22Rv1 (cell line): Measurements from ENCODE around the gene STAP2.
"Not testable (repeated sequence)": the region's sequence is repeated elsewhere in the genome, so short reads cannot be mapped to it uniquely, and the experiment has no call there.

ENCODE experiments used
- H3K27ac ChIP-seq: fragments of 450-650 bp; 2 replicates; pipeline ENCODE4 v1.5.1; 2017
- ZFX ChIP-seq: fragments of 450-650 bp; IDR thresholded peaks from 2 replicates; pipeline ENCODE4 v1.6.1; 2017; ENCODE audit warnings: antibody characterized with exemption, borderline replicate concordance
- TF ChIP-seq, protein P1 (sequence below): fragments of 450-650 bp; IDR thresholded peaks from 2 replicates; pipeline ENCODE4 v1.5.1; 2017; ENCODE audit warnings: mild to moderate bottlenecking

The STAP2 gene

DNA sequence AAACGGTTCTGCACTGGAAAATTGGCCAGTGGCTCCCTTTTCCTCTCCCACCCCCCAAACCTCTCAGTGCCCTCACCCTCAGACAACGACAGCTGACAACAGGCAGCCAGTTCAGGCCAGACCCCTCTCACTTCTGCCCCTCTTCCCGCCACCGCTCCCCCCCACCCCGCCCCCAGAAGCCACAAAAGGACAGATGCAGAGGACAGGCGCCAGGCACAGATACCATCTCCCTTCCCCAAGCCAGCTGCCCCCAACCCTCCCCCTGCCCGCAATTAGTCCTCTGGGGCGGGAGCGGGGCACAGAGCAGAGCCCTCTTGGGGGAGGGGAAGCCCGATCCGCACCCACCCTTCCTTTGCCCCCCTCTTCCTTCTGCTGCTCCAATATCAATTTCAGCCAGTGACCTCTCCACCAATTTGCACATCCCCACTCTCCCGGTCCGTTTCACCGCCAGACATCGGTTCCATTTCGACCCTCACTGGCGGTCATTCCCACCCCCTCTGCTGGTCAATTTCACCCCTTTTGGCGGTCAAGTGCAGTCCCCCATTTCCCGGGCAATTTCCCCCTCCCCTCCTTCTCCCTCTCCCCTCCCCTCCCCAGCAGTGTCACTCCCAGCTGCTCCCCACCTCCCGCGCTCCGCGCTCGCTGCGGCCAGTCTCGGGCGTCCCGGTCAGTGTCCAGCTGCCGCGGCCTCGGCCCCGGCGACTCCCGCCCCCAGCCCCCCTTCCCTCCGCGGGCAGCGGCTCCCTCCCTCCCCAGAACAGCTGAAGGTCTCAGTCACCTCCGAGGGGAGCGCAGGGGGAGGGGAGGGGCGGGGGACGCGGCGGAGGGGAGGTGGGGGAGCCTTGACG lies 60.0 kb downstream of the STAP2 start, which contains the start of gene SHD:
Gene SHD, plus strand, starts transcription at position 848 of the 848 bp plus-strand sequence. CDS start 798 bp downstream, outside the sequence.
- no peak within 1 kb of the TSS for H3K27ac ChIP-seq
- no peak for TF ChIP-seq ZFX
- TF ChIP-seq, protein P1, sequence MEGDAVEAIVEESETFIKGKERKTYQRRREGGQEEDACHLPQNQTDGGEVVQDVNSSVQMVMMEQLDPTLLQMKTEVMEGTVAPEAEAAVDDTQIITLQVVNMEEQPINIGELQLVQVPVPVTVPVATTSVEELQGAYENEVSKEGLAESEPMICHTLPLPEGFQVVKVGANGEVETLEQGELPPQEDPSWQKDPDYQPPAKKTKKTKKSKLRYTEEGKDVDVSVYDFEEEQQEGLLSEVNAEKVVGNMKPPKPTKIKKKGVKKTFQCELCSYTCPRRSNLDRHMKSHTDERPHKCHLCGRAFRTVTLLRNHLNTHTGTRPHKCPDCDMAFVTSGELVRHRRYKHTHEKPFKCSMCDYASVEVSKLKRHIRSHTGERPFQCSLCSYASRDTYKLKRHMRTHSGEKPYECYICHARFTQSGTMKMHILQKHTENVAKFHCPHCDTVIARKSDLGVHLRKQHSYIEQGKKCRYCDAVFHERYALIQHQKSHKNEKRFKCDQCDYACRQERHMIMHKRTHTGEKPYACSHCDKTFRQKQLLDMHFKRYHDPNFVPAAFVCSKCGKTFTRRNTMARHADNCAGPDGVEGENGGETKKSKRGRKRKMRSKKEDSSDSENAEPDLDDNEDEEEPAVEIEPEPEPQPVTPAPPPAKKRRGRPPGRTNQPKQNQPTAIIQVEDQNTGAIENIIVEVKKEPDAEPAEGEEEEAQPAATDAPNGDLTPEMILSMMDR = no peak

DNA sequence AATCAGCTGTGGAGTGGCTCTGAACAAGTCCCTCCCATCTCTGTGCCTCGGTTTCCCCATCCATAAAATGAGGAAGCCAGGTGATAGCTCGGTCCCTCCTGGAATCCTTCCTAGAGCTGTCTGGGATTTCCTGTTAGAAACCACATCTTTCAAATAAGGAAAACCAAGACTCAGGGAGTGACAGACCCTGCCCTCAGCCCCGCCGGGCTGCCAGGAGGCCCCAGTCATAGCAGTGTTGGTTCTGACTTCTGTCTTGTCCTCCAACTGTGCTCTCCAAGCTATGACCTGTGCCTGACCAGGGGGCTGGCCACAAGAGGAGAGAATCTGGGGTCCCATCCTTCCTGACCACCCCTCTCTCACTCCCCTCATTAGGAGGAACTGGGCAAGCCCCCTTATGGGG lies 60.6 kb downstream of the STAP2 start:
- H3K27ac ChIP-seq = no peak overlapping the region
- TF ChIP-seq, protein P1 = no peak
- TF ChIP-seq ZFX = no peak

DNA sequence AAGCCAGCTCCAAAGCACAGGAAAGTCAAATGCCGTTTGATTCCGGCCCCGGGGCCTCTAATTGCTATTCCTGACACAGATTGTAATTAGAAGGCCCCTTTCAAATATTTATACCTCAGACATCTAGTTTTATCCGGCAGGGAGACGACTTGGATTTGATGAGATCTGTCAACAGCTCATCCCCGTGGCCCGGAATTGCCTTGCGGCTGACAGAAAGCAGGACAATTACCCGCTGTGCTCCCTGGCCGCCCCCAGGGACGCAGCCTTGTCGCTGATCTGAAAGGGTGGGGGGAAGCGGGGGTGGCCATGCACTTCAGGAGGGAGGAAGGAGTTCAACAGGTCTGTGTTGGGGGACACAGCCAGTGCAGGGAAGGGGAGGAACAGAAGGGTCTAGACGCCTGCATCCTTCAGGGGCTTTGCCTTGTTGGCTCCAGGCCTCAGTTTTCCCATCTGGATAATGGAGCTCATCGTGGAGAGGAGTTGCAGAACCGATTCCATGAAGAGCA lies 61.4 kb downstream of the STAP2 start:
- TF ChIP-seq, protein P1 = no peak
- TF ChIP-seq ZFX = no peak
- no peak overlapping the region for H3K27ac ChIP-seq

DNA sequence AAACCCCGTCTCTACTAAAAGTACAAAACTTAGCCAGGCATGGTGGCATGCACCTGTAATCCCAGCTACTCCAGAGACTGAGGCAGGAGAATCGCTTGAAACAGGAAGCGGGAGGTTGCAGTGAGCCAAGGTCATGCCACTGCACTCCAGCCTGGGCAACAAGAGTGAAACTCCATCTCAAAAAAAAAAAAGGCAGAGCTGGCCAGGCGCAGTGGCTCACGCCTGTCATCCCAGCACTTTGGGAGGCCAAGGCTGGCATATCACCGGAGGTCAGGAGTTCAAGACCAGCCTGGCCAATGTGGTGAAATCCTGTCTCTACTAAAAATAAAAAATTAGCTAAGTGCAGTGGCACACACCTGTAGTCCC lies 64.3 kb downstream of the STAP2 start:
- not testable (repeated sequence) for H3K27ac ChIP-seq
